Right lobe of liver (tissue), 6 donors: ENCODE results near the gene NDUFA7. TPM values are rescaled to one million over a fixed set of nuclear protein-coding genes. Genes with fewer than 3 reads are reported as not detected.
"Not testable (repeated sequence)": the region's sequence is repeated elsewhere in the genome, so short reads cannot be mapped to it uniquely, and the experiment has no call there.

Experiments used
- ATAC-seq, 4 donors: fragments of 200-7000 bp; cut with Tn5 transposase; one replicate each; pipeline ENCODE4 v1.9.1; 2020; ENCODE audit warnings: mild to moderate bottlenecking in 4 of 4, moderate library complexity in 4 of 4
- DNase-seq, 3 donors: peaks; one replicate each; pipeline ENCODE4 v3.0.0-alpha.2; 2020
- H3K27ac ChIP-seq, 3 donors: fragments of 200-600 bp; one replicate each; pipeline ENCODE4 v1.8.0; 2022
- H3K27me3 ChIP-seq, 2 donors: fragments of 200-600 bp; one replicate each; pipeline ENCODE4 v1.8.0; 2022
- H3K36me3 ChIP-seq, 4 donors: fragments of 200-600 bp; sonication (generic) in 1 of 4; one replicate each; pipeline versions ENCODE4 v1.5.1 to v1.8.0; 2017 to 2022; ENCODE audit warnings: control low read depth in 1 of 4
- H3K4me1 ChIP-seq, 4 donors: fragments of 200-600 bp; sonication (generic) in 1 of 4; one replicate each; pipeline versions ENCODE4 v1.5.1 to v1.8.0; 2017 to 2022; ENCODE audit warnings: control low read depth in 1 of 4
- H3K4me3 ChIP-seq, 3 donors: fragments of 200-600 bp; one replicate each; pipeline ENCODE4 v1.8.0; 2022
- H3K9me3 ChIP-seq, 4 donors: fragments of 200-600 bp; sonication (generic) in 1 of 4; one replicate each; pipeline versions ENCODE4 v1.5.1 to v1.8.0; 2017 to 2022; ENCODE audit warnings: control low read depth in 1 of 4
- POLR2A ChIP-seq: fragments of 450-650 bp; IDR thresholded peaks from one replicate; pipeline ENCODE4 v1.6.1; 2017; ENCODE audit warnings: antibody characterized with exemption, mild to moderate bottlenecking
- WGBS: methylation state at CpG from one replicate; pipeline ENCODE4 v1.1.6; 2018; ENCODE audit warnings: low coverage, low lambda C conversion rate; ENCODE audit not compliant: insufficient coverage; ENCODE audit errors: missing lambda C conversion rate; 5-methylcytosine and 5-hydroxymethylcytosine counted together
- intact Hi-C, 2 donors: fragments of 100-400 bp; cut with DNase I; formaldehyde crosslinking; loops; one replicate each; pipeline versions ENCODE4 v1.11.2 to v1.14.1; 2022
- total RNA-seq, 6 experiments: library from RNA; depleted of rRNA in 2 of 6; stranded (reverse); fragments of >200 nt in 2 of 6; fragmentation: NEBNext Ultra II Directional in 3 of 6; extraction: Animal tissue kit (Norgen Biotek cat#: 25700) in 3 of 6; gene quantifications; one replicate each; pipeline versions ENCODE4 v1.1.0 to v1.2.4, GENCODE V29; 2016 to 2023
- TF ChIP-seq, protein P1 (sequence below), 4 donors: fragments of 200-600 bp in 3 of 4; fragments of 450-650 bp in 1 of 4; IDR thresholded peaks; one replicate each; pipeline versions ENCODE4 v1.5.1 to v1.8.0; 2016 to 2022; ENCODE audit warnings: antibody characterized with exemption in 4 of 4, mild to moderate bottlenecking in 2 of 4
- donor health status: DM: no; HTN: yes; CAD: no.
- donor health status: DM: no; HTN: no; CAD: no.
- donor health status: DM: no; HTN: no; CAD: no.
- donor health status: DM: no; HTN: yes; CAD: no.
- donor health status: DM: no; HTN: yes; CAD: no.

NDUFA7 gene
- total RNA-seq, 6 experiments from 2014 or later = 20.8 to 60.5 (median 25.9) TPM

DNA sequence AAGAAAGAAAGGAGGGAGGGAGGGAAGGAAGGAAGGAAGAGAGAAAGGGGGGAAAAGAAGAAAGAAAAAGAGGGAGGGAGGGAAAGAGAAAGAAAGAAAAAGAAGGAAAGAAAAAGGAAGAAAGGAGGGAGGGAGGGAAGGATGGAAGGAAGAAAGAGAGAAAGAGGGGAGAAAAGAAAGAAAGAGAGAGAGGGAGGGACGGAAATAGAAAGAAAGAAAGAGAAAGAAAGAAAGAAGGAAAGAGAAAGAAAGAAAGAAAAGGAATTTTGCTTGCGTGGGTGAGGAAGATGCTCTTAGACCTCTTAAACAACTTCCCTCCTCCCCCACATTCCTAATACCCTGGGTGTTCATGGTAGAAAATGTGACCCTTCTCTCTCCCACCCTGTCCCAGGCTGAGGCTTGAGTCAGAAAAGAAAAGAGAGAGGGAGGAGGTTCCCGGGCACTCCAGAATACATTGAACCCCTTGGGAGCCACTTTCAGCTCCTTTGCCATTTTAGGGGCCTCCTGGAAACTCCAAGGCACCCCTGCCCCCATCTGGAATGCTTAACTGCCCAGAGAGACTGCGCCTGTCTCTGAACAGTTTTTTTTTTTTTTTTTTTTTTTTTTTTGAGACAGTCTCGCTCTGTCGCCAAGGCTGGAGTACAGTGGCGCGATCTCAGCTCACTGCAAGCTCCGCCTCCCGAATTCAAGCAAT lies 31.1 kb upstream of the NDUFA7 start:
- Histone ChIP-seq H3K36me3 (no peaks in the 10 kb centered on the region), H3K4me1 (peaks cover 0 to 27% (median 12%) of the 10 kb centered on the region in 4 donors), H3K4me3 (no peak overlapping the region), H3K27me3 (no peaks in the 10 kb centered on the region), H3K27ac (no peak overlapping the region), H3K9me3 (no peaks in the 10 kb centered on the region)
- intact Hi-C loops = loop anchor here in 1 of 2 donors (10.0 kb wide), 1 partner anchor 53 kb away; no protein-coding TSS in a partner anchor
- TF ChIP-seq, protein P1, sequence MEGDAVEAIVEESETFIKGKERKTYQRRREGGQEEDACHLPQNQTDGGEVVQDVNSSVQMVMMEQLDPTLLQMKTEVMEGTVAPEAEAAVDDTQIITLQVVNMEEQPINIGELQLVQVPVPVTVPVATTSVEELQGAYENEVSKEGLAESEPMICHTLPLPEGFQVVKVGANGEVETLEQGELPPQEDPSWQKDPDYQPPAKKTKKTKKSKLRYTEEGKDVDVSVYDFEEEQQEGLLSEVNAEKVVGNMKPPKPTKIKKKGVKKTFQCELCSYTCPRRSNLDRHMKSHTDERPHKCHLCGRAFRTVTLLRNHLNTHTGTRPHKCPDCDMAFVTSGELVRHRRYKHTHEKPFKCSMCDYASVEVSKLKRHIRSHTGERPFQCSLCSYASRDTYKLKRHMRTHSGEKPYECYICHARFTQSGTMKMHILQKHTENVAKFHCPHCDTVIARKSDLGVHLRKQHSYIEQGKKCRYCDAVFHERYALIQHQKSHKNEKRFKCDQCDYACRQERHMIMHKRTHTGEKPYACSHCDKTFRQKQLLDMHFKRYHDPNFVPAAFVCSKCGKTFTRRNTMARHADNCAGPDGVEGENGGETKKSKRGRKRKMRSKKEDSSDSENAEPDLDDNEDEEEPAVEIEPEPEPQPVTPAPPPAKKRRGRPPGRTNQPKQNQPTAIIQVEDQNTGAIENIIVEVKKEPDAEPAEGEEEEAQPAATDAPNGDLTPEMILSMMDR (IDR thresholded peaks at IDR 0.05) = no peak
- no peak for TF ChIP-seq POLR2A
- DNase-seq (no peak), ATAC-seq (no peak)
- 67% methylated on average over 4 of the region's 10 CpGs for WGBS

DNA sequence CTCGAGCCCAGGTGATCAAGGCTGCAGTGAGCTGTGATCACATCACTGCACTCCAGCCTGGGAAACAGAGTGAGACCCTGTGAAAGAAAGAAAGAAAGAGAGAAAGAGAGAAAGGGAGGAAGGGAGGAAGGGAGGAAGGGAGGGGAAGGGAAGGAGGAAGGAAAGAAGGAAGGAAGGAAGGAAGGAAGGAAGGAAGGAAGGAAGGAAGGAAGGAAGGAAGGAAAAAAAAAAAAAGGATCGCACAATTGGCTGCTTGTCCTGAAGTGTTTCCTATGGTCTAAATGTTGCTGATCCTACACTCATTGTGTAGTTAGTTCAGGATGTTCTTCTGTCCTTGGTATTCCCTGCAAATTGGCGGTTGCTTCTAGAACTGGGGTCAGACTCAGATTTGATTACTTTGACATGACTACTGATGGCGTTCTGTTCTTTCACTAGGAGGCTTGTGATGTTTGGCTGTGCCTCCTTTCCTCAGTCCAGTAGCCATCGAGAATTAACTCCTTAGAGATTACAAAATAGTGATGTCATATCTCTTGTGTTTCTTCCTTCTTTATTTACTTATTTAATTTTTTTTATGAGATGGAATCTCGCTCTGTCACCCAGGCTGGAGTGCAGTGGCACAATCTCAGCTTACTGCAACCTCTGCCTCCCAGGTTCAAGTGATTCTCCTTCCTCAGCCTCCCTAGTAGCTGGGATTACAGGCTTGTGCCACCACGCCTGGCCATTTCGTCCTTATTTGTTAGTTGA lies 28.6 kb upstream of the NDUFA7 start:
- ATAC-seq, H3K27ac ChIP-seq, H3K9me3 ChIP-seq, DNase-seq, H3K4me3 ChIP-seq, H3K36me3 ChIP-seq, H3K4me1 ChIP-seq, H3K27me3 ChIP-seq: not testable (repeated sequence)
- 68% methylated on average over 6 of the region's 8 CpGs for WGBS
- intact Hi-C loops = loop anchor here in 1 of 2 donors (10.0 kb wide), 1 partner anchor 55 kb away; no protein-coding TSS in a partner anchor

DNA sequence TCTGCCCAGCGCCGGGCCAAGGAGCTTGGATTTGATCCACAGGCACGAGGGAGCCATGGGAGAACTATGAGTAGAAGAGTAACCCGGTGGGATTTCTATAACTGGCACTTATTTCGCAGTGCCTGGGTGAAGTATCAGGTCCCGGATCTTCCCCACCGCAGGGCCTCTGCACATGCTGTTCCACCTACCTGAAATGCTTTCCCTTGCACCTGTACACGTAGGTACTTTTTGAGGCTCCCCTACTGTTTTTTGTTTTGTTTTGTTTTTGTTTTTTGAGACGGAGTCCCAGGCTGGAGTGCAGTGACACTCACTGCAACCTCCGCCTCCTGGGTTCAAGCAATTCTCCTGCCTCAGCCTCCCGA lies 22.3 kb upstream of the NDUFA7 start:
- Histone ChIP-seq H3K9me3 (no peaks in the 10 kb centered on the region), H3K36me3 (no peaks in the 10 kb centered on the region), H3K27ac (no peak overlapping the region), H3K27me3 (no peaks in the 10 kb centered on the region), H3K4me1 (peaks cover 0 to 9% (median 0%) of the 10 kb centered on the region in 4 donors), H3K4me3 (peak overlapping the region in 2 of 3 donors; percentile 39 to 55)
- TF ChIP-seq, protein P1 (IDR thresholded peaks at IDR 0.05) = no peak
- no peak for TF ChIP-seq POLR2A
- DNase-seq (no peak), ATAC-seq (no peak)
- 20% methylated on average over 2 of the region's 11 CpGs for WGBS
- intact Hi-C loops = no loop called here

DNA sequence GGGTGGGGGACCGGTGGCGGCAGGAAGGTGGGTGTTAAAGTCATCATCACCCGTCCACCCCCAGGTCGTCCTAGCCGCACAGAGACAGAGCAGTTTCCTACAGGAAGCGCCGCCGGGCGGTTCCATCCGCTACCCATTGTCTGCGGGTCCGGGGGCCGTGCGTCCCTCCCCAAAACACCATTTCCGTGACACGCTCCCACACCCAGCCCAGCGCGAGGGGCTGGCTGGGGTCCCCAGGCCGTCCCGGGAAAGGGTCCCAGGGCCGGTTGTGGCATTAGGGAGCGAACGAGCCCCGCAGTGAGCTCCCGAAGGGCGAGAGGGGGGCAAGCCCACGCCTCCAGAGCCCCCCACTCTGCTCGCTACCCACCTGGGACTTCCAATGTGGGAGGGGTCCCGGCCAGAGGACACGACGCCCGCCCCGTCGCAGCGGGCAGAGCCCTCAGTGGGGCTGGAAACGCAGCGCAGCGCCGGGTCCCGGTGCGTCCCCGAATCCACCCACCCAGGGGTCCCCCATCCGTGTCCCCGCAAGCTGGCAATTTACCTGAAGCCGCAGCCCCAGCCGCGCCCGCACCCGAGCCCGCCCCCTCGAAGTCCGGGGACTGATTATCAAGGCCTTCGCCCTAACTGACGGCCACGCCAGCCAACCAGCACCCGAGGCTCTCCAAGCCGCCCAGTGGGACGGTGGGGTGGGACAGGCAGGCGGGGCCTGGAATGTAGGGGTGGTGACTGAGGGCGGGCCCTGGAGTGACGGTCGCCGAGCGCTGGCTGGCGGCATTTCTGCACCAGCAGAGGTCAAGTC lies 21.7 kb upstream of the NDUFA7 start, which contains the start of gene KANK3:
Gene KANK3, minus strand, starts transcription at position 579 of the 799 bp plus-strand sequence. CDS start 5,434 bp downstream, outside the sequence.
- no peaks in the 10 kb centered on the region for H3K9me3 ChIP-seq
- H3K27ac ChIP-seq = peak within 1 kb of the TSS; percentile 40 to 72 (median 68)
- 7% methylated on average over 25 of the region's 65 CpGs for WGBS
- H3K4me1 ChIP-seq = peaks cover 0 to 9% (median 0%) of the 10 kb centered on the region in 4 donors
- no peaks in the 10 kb centered on the region for H3K36me3 ChIP-seq
- ATAC-seq (peak; percentile 96 to 99 (median 98)), DNase-seq (peak; percentile 99 to 100 (median 99))
- TF ChIP-seq POLR2A = peak; percentile 74
- TF ChIP-seq, protein P1 (IDR thresholded peaks at IDR 0.05) = peak in 1 of 4 donors; percentile 7
- H3K4me3 ChIP-seq = peak within 1 kb of the TSS; percentile 39 to 55 (median 52)
- no peaks in the 10 kb centered on the region for H3K27me3 ChIP-seq
- intact Hi-C loops = no loop called here
